Hematopoietic multipotent progenitor cell treated with erythropoietin and hydrocortisone succinate and interleukin-3 and kit ligand, for 15 days (in vitro differentiated cells): ENCODE data around the gene HIRA.

Source experiments
- DNase-seq: peaks from one replicate; pipeline ENCODE4 v3.0.0-alpha.2; 2015; ENCODE audit warnings: low spot score

Gene HIRA

GRCh38 chr22:19410941-19411689 lies 20.4 kb downstream of the HIRA start:
- no peak for DNase-seq

DNA sequence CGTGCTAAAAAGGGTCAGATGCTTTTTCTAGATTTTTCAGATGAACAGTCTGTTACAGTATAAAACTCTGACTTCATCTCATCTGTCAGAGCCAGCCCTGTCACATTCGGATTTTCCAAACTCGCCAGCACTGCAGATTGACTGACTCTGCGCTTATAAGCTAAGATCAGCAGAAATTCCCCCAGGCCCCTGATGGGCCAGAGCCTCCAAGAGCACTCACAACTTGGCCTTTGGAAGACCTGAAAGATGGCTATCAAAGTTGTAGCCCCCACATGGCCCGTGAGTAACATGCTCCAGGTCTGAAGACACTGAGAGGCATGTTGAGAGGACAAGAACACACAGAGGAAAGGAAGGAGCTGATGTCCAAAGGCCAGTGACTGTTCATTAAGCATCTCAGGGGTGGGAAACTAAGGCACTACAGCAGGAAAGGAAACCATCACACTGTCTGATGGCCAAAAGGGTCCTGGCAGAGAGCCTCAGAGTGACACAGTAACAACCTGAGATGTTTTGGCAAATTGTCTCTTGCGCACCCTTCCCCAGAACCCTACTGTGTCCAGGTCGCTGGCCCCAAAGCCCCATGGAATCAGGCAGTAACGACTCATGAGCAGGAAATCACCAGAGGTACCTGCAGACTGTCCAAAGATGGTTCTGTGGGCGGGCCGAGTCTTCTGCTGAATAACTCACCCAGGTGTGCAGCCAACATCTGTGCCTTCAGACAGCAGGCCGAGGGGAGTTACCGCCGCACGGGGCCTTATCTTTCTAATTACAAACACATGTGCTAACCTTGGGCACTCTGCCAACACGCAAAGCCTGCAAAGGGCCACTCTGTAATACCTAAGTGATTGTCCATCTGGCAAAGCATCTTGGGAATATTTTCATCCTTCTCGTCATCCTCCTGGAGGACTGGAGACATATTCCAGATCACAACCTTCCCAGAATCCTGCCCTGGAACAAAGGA lies 23.6 kb downstream of the HIRA start:
- peak; percentile 85 for DNase-seq

DNA sequence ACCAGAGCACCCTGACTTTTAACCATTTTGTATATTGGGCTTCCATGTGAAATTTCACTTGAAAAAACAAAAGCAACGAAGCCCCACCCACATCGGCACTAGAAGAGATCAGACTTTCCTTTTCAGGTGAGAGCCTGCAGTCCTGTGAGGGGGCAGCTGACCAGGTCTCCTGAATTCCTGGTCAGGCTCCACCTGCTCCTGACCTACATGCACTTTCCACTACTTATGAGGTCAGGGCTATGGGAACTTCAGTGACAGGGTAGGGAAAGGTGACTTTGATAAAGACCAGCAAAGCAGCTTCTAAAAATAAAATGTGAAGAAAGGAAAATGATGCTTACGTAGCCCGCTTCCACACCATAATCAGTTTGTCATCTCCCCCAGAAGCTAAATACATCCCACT lies 24.7 kb downstream of the HIRA start:
- DNase-seq, result no peak

- no peak for DNase-seq
These were observed 25.2 kb downstream of the HIRA start for GRCh38 chr22:19406281-19406811.

DNA sequence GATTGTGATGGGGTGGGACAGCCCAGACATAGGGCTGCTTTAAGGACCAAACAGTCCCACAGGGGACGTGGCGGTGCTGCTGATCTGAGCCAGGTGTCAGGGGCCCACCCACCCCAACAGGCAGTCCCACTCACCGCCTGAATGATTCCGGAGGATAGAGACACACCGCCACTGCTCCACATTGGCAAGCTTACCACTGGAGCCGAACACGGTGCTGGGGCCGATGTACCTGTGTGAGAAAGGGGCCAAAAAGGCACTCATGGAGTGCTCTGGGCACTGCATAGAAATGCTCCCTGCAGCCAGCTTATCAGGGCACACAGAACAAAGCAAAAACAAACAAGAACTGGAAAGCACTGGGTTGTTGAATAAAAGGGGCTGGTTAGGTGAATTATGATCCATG lies 25.9 kb downstream of the HIRA start:
- DNase-seq, result no peak

GRCh38 chr22:19405133-19405532 lies 26.4 kb downstream of the HIRA start:
- DNase-seq, result no peak

DNA sequence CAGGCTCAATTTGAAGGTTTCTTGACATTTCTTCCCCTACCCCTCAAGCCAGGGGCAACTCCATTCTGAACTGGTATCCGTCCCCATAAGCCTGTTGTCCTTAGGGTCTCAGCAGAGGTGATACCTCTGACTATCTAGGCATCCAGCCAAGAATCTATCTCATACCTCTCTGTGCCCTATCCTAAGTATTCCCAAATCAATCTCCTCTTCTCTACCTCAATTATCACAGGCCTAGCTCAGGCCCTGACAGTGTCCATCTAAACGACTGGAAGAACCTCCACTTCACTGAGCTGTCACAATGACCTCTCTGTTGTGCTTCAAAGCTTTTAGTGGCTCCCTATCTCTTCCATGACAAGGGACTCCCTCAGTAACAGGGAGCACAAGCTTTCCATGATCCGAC lies 26.9 kb downstream of the HIRA start:
- DNase-seq, result no peak

- no peak for DNase-seq
These were observed 28.8 kb downstream of the HIRA start for GRCh38 chr22:19402642-19403191.

- DNase-seq, result no peak
These were observed 30.1 kb downstream of the HIRA start for GRCh38 chr22:19401483-19401882.

- DNase-seq, result no peak
These were observed 30.7 kb downstream of the HIRA start for GRCh38 chr22:19400881-19401280.

- DNase-seq, result peak; percentile 32
These were observed 32.9 kb downstream of the HIRA start for GRCh38 chr22:19398652-19399051.

DNA sequence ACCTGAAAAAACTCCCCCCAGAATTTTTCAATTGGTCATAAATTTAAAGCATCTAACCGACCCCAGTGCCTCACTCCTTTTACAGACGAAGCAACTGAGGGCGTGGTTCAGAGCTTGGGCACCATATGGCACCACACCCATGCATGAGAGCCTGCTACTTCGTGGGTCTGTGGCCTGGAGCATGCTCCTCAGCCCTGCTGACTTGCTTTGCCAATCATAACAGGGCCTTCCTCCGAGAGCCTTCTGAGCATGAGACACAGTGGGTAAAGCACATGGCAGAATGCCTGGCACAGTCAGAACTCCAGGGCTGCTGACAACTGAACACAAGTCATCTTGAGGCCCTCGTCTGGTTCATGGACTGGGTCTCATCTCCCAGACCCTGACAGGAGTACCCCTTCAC lies 33.3 kb downstream of the HIRA start:
- peak; percentile 96 for DNase-seq

GRCh38 chr22:19397734-19398104 lies 33.8 kb downstream of the HIRA start:
- DNase-seq, result peak; percentile 61

DNA sequence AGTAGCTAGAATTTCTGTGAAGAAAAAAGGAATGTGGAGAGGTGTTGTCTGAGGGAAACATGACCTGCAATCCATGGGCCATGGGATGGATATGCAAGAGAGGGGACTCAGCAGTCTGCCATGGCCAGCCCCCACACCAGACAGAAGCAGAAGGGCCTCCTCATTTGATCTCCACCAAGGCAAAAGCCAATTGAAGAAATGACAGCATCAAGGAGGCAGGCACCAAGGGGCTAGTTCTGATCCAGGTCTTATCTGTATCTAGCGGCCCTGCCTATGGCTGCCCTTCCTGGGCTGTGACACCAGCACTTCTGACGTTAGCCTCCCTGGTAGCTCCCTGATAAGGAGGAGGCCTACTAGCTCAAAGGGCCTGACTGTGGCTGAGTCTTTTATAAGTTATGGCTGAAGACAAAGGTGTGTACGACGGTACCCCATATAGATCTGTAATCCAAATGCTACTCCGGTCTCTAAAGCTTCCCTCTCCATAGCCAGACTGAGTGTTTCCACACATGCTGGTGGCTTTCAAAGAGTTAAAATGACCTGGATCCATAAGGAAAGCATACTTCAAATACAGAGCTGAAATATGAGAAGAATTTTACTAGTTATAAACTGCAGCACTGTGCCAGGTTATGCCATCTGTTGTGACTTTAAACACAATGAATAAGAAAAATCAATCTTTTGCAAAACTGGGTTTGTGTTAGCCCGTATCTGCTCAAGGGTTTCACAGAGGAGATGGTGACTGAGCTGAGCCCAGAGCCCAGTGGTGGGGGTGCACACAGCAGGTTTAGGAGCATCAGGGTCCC lies 34.4 kb downstream of the HIRA start:
- DNase-seq, result peak; percentile 98

DNA sequence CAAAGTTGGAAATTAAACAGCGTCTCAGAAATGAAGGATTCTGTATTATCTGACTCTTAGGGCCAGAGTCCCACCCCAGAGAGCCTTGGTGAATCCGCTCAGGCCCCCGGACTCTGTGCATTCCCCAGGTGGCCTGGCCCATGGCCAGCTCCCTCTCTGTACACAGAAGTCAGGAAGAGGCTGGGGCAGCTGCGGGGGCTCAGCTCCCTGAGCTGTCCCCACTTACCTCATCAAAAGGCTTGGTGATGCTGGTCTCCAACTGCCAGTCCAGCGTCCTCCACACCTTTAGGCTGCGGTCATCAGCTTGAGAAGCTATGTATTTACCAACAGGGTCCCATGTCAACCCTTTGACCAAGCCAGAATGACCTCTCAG lies 35.0 kb downstream of the HIRA start:
- DNase-seq, result peak; percentile 34

GRCh38 chr22:19395276-19395675 lies 36.3 kb downstream of the HIRA start:
- DNase-seq, result no peak

DNA sequence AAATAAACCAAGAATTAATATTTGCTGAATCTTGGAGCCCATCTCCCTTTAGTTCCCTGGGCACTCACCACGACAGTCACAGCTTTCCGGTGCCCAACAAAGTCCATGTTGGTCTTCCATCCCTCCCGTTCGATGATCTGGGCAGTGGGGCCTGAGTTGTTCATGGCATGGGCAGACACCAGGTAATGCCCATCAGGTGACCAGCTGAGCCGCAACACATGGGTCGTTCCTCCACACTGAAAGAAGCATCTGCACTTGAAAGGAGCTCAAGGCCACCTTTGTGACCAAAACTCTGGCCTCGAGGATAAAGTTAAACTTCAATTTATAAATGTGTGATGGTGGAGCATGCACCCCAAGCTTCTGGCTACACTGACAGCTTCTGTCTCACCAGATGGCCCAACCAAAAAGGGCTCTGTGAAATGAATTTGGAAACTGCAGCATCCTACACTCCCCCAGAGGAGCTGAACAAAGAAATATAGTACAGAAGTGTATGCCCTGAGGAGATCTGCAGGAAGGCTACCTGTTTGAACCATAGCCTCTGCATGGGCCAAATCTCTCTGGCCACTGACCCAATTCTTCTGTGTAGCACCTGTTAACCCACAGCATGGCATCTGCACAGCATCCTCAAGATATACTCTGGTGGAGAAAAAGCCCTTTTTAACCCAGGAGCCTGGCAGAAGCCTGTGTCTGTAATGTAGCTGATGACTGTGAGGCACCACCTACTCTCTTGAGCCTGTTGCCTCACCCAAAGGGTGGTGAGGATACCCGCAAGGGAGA lies 37.1 kb downstream of the HIRA start:
- no peak for DNase-seq

DNA sequence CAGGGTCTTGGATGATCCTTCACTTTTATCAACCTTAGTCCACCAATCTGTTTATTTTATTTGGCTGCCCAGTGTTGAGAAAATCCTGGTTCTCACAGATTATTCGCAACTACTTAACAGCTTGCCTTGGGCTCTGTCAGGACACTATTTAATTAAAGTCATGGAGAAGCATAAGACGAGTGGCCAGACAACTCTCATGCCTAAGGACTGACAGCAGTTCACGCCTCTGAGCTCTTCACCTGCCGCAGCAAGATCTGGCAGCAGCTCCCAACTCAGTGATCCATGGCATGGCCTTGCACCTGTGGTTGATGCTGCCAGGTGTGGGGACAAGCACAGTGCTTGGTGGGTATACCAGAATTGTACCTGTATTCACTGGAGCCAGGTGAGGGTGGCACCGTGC lies 37.8 kb downstream of the HIRA start:
- no peak for DNase-seq

DNA sequence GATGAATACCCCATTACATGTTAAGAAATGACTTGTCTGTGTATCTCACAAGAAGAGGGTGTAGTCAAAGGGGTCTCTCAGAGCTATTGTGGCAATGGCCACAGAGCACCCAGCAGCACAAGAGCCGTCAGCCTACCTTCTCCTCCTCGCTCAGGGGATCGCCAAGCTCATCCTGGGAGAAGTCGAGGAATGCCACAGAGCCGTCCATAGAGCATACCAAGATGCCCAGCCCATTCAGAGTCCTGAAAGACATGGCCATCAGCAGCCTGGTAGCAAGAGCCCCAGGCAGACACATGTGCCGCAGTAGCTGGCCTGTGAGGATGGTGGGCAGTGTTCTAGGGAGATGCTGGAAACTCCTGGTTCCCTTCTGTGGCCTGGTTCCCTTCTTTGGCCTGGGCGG lies 44.0 kb downstream of the HIRA start:
- DNase-seq, result no peak

DNA sequence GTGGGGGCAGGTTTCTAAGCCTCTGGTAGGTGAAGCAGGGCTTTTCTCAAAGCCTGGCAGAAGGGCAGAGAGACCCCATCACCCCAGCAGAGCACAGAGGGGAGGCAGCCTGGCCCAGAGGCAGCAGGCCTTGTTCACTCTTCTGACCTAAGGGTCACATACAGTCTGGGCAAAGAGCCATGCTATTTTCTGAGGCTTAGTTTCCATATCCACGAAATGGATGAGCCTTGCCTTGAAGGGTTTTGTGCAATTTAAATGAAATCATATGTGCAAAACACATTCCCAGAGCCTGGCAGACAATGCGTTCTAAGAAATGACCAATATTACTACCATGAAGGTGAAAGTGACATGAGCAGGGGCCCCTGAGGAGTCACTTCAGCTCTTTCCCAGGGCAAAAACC lies 44.5 kb downstream of the HIRA start:
- no peak for DNase-seq

DNA sequence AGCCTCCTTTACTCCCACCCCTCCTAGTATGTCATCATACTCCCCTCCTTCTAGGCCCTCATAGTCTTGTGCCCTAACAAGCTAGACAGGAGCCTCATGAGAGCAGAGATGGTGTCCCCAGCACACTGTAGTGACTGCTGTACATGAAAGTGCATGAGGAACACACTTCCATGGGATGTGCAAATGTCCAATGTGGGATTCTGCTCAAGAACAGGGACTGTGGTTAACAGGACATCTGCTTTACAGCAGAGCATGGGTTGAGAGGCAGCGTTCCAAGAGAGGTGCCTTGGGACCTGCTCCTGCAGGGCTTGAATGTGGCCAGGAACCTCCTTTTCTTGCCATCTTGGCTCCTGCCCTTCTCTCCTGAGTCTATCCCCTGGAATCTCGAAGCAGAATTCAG lies 45.3 kb downstream of the HIRA start:
- DNase-seq, result no peak
